ENCODE data around the gene ELP5.

Gene ELP5

GRCh38 chr17:7225711-7226331 lies 26.2 kb upstream of the ELP5 start:
- no peaks in the 10 kb centered on the region for H3K4me1 ChIP-seq (ENCODE audit: control insufficient read depth, insufficient read depth, low read length)
- CTCF ChIA-PET, result interaction anchor here (0.6 to 0.7 kb wide), 2 partner anchors 12 to 177 kb away, joined by 3 to 8 read pairs; no protein-coding TSS in a partner anchor
- H3K9me3 ChIP-seq (ENCODE audit: control insufficient read depth, insufficient read depth, low read depth, low read length), result no peaks in the 10 kb centered on the region
- no peak overlapping the region for H3K27ac ChIP-seq (ENCODE audit: extremely low read depth, low read depth, low read length)
- H3K4me3 ChIP-seq (ENCODE audit: low read depth, low read length), result no peak overlapping the region
- H3K36me3 ChIP-seq (ENCODE audit: control insufficient read depth in 2 of 2, insufficient read depth in 1 of 2, low read length in 2 of 2), result peaks cover 26 to 99% of the 10 kb centered on the region in 2 experiments
- POLR2A ChIA-PET, result interaction anchor here (0.6 to 9.8 kb wide), 2 partner anchors 11 to 93 kb away, joined by 5 to 284 read pairs; partner anchors contain the start of genes DVL2, GABARAP and PHF23
- TF ChIP-seq ZBTB7A (tag by site-specific recombination; IDR thresholded peaks at IDR 0.05; ENCODE audit: low read depth) (no peak), GLIS2 (tag by site-specific recombination; IDR thresholded peaks at IDR 0.05) (peak; percentile 91)

DNA sequence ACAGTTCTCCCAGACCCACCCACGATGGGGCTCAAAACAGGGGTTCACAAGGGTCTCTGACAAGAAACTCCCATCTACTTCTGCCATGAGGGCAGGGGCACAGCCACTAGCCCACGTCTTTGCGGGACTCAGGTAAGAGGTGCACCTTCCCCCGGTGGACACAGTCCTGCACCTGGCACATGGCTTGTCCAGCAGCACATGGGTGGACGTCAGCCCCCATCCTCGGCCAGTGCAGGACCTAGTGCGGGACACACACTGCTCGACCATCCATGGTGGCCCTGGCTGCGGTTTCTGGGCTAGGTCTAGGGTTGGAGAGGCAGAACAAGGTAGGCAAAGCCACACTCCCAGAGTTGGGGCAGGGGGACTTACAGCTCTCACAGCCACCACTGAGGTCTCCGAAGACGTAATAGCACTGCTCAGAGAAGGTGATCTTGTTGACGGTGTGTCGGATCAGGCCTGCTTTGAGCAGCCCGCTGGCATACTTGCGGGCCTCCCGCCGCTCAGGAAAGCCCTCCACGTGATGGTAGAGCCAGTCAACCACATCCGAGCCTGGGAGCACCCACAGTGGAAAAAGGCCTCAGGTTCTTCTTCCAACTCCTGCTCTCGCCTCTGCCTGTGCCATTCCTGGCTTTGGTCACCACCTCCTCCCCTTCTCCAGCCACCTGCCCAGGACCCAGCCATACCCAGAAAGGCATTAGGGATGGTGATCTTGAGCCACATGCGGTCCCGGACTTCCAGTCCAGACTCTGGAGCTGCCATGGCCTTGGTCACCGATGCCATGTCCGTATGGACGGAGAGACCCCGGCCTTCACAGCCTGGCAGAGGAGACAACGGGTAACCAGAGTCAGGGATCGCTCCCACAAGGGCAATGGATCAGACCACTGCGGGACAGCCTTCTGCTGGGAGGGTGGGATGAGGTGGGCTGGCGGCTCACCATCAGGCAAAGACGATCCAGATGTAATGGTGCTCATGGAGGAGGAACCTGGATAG lies 25.0 kb upstream of the ELP5 start:
- H3K9me3 ChIP-seq (ENCODE audit: control insufficient read depth, insufficient read depth, low read depth, low read length), result no peaks in the 10 kb centered on the region
- H3K36me3 ChIP-seq (ENCODE audit: control insufficient read depth in 2 of 2, insufficient read depth in 1 of 2, low read length in 2 of 2), result peaks cover 26 to 91% of the 10 kb centered on the region in 2 experiments
- H3K4me3 ChIP-seq (ENCODE audit: low read depth, low read length), result no peak overlapping the region
- H3K4me1 ChIP-seq (ENCODE audit: control insufficient read depth, insufficient read depth, low read length), result no peaks in the 10 kb centered on the region
- H3K27ac ChIP-seq (ENCODE audit: extremely low read depth, low read depth, low read length), result no peak overlapping the region
- POLR2A ChIA-PET, result interaction anchor here (9.8 kb wide), 1 partner anchor 9 kb away, joined by 284 read pairs; the partner anchor contains the start of genes DVL2, GABARAP and PHF23
- TF ChIP-seq ZFP37 (tag by site-specific recombination; IDR thresholded peaks at IDR 0.05) (no peak), ZNF24 (tag by site-specific recombination; IDR thresholded peaks at IDR 0.05) (no peak), ZNF560 (tag by site-specific recombination; IDR thresholded peaks at IDR 0.05; ENCODE audit: borderline replicate concordance) (no peak), ZNF677 (tag by site-specific recombination; IDR thresholded peaks at IDR 0.05) (no peak), ZNF600 (tag by site-specific recombination; IDR thresholded peaks at IDR 0.05) (peak; percentile 80; the same call in 1 of the 2 replicates)
- CTCF ChIA-PET, result no interaction called here

GRCh38 chr17:7228920-7229319 lies 23.1 kb upstream of the ELP5 start:
- ChIA-PET CTCF (no interaction called here), POLR2A (no interaction called here)
- TF ChIP-seq SCRT1 (tag by site-specific recombination; IDR thresholded peaks at IDR 0.05; ENCODE audit: borderline replicate concordance) (no peak), ZNF221 (tag by site-specific recombination; IDR thresholded peaks at IDR 0.05; ENCODE audit: borderline replicate concordance) (no peak), ZNF560 (tag by site-specific recombination; IDR thresholded peaks at IDR 0.05; ENCODE audit: borderline replicate concordance) (no peak), ZNF175 (tag by site-specific recombination; IDR thresholded peaks at IDR 0.05) (no peak), ZBTB7A (tag by site-specific recombination; IDR thresholded peaks at IDR 0.05; ENCODE audit: low read depth) (no peak)
- Histone ChIP-seq H3K4me3 (ENCODE audit: low read depth, low read length) (no peak overlapping the region), H3K36me3 (ENCODE audit: control insufficient read depth in 2 of 2, insufficient read depth in 1 of 2, low read length in 2 of 2) (peaks cover 18 to 76% of the 10 kb centered on the region in 2 experiments), H3K9me3 (ENCODE audit: control insufficient read depth, insufficient read depth, low read depth, low read length) (no peaks in the 10 kb centered on the region), H3K27ac (ENCODE audit: extremely low read depth, low read depth, low read length) (no peak overlapping the region), H3K4me1 (ENCODE audit: control insufficient read depth, insufficient read depth, low read length) (no peaks in the 10 kb centered on the region)

DNA sequence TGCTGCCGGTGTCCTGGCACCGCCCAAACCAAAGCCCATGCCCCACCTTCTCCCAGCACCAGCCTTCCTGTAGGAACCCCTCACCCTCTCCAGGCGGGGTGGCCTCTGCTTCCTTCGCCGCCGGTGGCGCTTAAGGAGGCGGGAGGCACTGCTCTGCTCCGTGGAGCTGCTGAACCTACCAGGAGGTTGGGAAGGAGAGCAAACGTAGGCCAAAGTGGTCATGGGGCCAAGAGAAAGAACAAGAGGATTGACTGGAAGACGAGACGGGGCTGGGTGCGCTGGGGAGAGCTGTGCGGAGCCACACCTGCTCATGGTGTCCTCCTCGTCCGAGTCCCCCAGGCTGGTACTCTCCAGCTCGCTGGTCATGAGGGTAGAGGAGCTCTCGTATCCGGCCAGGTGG lies 22.5 kb upstream of the ELP5 start:
- ChIA-PET POLR2A (interaction anchor here (1.0 to 14.2 kb wide), 2 partner anchors 8 to 10 kb away, joined by 5 to 284 read pairs; partner anchors contain the start of genes ACADVL, DLG4 and PHF23), CTCF (no interaction called here)
- no peak overlapping the region for H3K27ac ChIP-seq (ENCODE audit: extremely low read depth, low read depth, low read length)
- H3K9me3 ChIP-seq (ENCODE audit: control insufficient read depth, insufficient read depth, low read depth, low read length), result no peaks in the 10 kb centered on the region
- no peaks in the 10 kb centered on the region for H3K4me1 ChIP-seq (ENCODE audit: control insufficient read depth, insufficient read depth, low read length)
- H3K36me3 ChIP-seq (ENCODE audit: control insufficient read depth in 2 of 2, insufficient read depth in 1 of 2, low read length in 2 of 2), result peaks cover 12 to 71% of the 10 kb centered on the region in 2 experiments
- no peak overlapping the region for H3K4me3 ChIP-seq (ENCODE audit: low read depth, low read length)
- TF ChIP-seq ZBTB44 (tag by site-specific recombination; IDR thresholded peaks at IDR 0.05), result no peak
